ENCODE data around the gene MT1E.

DNA sequence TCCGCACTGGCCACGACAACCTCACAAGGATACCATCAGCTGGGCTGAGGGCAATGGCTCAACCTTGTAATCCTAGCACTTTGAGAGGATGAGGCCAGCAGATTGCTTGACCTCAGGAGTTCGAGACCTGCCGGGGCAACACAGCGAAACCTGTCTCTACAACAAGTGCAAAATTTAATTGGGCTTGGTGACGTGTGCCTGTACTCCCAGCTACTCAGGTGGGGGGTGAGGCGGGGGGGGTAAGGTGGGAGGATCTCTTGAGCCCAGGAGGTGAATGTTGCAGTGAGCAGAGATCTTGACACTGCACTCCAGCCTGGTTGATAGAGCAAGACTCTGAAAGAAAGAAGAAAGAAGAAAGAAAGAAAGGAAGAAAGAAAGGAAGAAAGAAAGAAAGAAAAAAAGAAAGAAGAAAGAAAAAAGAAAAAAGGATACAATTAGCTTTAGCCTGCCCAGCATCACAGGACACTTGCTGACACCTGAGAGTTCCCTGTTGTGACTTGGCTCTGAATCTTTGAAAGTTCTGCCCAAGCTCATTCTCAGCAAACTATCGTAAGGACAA is 5.2 kb upstream of the MT1E start:
- no peak for TF ChIP-seq RAD21 (IDR thresholded peaks at IDR 0.05; ENCODE audit: low read depth)
- TF ChIP-seq, protein P1, sequence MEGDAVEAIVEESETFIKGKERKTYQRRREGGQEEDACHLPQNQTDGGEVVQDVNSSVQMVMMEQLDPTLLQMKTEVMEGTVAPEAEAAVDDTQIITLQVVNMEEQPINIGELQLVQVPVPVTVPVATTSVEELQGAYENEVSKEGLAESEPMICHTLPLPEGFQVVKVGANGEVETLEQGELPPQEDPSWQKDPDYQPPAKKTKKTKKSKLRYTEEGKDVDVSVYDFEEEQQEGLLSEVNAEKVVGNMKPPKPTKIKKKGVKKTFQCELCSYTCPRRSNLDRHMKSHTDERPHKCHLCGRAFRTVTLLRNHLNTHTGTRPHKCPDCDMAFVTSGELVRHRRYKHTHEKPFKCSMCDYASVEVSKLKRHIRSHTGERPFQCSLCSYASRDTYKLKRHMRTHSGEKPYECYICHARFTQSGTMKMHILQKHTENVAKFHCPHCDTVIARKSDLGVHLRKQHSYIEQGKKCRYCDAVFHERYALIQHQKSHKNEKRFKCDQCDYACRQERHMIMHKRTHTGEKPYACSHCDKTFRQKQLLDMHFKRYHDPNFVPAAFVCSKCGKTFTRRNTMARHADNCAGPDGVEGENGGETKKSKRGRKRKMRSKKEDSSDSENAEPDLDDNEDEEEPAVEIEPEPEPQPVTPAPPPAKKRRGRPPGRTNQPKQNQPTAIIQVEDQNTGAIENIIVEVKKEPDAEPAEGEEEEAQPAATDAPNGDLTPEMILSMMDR (IDR thresholded peaks at IDR 0.05 in 2 of 3, conservative IDR thresholded peaks at IDR 0.05 in 1 of 3; ENCODE audit: borderline replicate concordance in 1 of 3, insufficient read depth in 1 of 3, low read depth in 2 of 3, low read length in 2 of 3) = no peak
- TF ChIP-seq EZH2 (IDR thresholded peaks at IDR 0.05) = no peak
- TF ChIP-seq, protein P2, sequence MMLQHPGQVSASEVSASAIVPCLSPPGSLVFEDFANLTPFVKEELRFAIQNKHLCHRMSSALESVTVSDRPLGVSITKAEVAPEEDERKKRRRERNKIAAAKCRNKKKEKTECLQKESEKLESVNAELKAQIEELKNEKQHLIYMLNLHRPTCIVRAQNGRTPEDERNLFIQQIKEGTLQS (IDR thresholded peaks at IDR 0.05) = no peak
- no peak for TF ChIP-seq POLR2AphosphoS5 (IDR thresholded peaks at IDR 0.05; ENCODE audit: low read depth, low read length)
- TF ChIP-seq, protein P3, sequence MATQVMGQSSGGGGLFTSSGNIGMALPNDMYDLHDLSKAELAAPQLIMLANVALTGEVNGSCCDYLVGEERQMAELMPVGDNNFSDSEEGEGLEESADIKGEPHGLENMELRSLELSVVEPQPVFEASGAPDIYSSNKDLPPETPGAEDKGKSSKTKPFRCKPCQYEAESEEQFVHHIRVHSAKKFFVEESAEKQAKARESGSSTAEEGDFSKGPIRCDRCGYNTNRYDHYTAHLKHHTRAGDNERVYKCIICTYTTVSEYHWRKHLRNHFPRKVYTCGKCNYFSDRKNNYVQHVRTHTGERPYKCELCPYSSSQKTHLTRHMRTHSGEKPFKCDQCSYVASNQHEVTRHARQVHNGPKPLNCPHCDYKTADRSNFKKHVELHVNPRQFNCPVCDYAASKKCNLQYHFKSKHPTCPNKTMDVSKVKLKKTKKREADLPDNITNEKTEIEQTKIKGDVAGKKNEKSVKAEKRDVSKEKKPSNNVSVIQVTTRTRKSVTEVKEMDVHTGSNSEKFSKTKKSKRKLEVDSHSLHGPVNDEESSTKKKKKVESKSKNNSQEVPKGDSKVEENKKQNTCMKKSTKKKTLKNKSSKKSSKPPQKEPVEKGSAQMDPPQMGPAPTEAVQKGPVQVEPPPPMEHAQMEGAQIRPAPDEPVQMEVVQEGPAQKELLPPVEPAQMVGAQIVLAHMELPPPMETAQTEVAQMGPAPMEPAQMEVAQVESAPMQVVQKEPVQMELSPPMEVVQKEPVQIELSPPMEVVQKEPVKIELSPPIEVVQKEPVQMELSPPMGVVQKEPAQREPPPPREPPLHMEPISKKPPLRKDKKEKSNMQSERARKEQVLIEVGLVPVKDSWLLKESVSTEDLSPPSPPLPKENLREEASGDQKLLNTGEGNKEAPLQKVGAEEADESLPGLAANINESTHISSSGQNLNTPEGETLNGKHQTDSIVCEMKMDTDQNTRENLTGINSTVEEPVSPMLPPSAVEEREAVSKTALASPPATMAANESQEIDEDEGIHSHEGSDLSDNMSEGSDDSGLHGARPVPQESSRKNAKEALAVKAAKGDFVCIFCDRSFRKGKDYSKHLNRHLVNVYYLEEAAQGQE (IDR thresholded peaks at IDR 0.05; ENCODE audit: low read depth) = no peak
- TF ChIP-seq SIN3A (IDR thresholded peaks at IDR 0.05; ENCODE audit: low read depth) = no peak
- TF ChIP-seq POLR2A (IDR thresholded peaks at IDR 0.05; ENCODE audit: borderline replicate concordance, extremely low read depth, insufficient read depth, insufficient read length) = no peak
- TF ChIP-seq TCF7L2 (IDR thresholded peaks at IDR 0.05; ENCODE audit: borderline replicate concordance, extremely low read depth, insufficient read depth, insufficient read length) = no peak
- no peak for TF ChIP-seq CEBPB (IDR thresholded peaks at IDR 0.05; ENCODE audit: low read depth)
- TF ChIP-seq ZNF274 (IDR thresholded peaks at IDR 0.05; ENCODE audit: low read depth, low read length) = no peak
- TF ChIP-seq EZH2phosphoT487 (IDR thresholded peaks at IDR 0.05; ENCODE audit: borderline replicate concordance) = no peak
- TF ChIP-seq, protein P4, sequence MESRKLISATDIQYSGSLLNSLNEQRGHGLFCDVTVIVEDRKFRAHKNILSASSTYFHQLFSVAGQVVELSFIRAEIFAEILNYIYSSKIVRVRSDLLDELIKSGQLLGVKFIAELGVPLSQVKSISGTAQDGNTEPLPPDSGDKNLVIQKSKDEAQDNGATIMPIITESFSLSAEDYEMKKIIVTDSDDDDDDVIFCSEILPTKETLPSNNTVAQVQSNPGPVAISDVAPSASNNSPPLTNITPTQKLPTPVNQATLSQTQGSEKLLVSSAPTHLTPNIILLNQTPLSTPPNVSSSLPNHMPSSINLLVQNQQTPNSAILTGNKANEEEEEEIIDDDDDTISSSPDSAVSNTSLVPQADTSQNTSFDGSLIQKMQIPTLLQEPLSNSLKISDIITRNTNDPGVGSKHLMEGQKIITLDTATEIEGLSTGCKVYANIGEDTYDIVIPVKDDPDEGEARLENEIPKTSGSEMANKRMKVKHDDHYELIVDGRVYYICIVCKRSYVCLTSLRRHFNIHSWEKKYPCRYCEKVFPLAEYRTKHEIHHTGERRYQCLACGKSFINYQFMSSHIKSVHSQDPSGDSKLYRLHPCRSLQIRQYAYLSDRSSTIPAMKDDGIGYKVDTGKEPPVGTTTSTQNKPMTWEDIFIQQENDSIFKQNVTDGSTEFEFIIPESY (IDR thresholded peaks at IDR 0.05; ENCODE audit: extremely low read depth, insufficient replicate concordance, low read length) = no peak
- TF ChIP-seq, protein P5, sequence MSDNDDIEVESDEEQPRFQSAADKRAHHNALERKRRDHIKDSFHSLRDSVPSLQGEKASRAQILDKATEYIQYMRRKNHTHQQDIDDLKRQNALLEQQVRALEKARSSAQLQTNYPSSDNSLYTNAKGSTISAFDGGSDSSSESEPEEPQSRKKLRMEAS (IDR thresholded peaks at IDR 0.05) = no peak
